Measurements from ENCODE around the gene DUSP22.
A peak's percentile ranks its signal among the peaks of the same experiment; 100 is the strongest.
"Not testable (repeated sequence)": the region's sequence is repeated elsewhere in the genome, so short reads cannot be mapped to it uniquely, and the experiment has no call there.

DUSP22 gene

GRCh38 chr6:280775-281468 lies 11.4 kb upstream of the DUSP22 start:
- DNase-seq (ENCODE audit: low spot score): no peak

GRCh38 chr6:281469-282103 lies 10.7 kb upstream of the DUSP22 start:
- no peak for DNase-seq (ENCODE audit: low spot score)

- no peak for DNase-seq (ENCODE audit: low spot score)
Measured at GRCh38 chr6:282177-282866, 10.0 kb upstream of the DUSP22 start.

GRCh38 chr6:282867-283416 lies 9.3 kb upstream of the DUSP22 start:
- DNase-seq (ENCODE audit: low spot score): no peak

GRCh38 chr6:284486-284885 lies 7.8 kb upstream of the DUSP22 start:
- DNase-seq (ENCODE audit: low spot score): no peak

- no peak for DNase-seq (ENCODE audit: low spot score)
Measured at GRCh38 chr6:285030-285771, 7.1 kb upstream of the DUSP22 start.

GRCh38 chr6:285902-286301 lies 6.4 kb upstream of the DUSP22 start:
- not testable (repeated sequence) for DNase-seq (ENCODE audit: low spot score)

GRCh38 chr6:286681-287488 lies 5.4 kb upstream of the DUSP22 start:
- no peak for DNase-seq (ENCODE audit: low spot score)

GRCh38 chr6:287489-287860 lies 4.8 kb upstream of the DUSP22 start:
- DNase-seq (ENCODE audit: low spot score): no peak

- DNase-seq (ENCODE audit: low spot score): no peak
Measured at GRCh38 chr6:288866-289265, 3.4 kb upstream of the DUSP22 start.

GRCh38 chr6:290111-290922 lies 2.0 kb upstream of the DUSP22 start:
- no peak for DNase-seq (ENCODE audit: low spot score)

GRCh38 chr6:291204-291696 lies 1.0 kb upstream of the DUSP22 start:
- no peak for DNase-seq (ENCODE audit: low spot score)

- DNase-seq (ENCODE audit: low spot score): peak; percentile 79
Measured at GRCh38 chr6:292506-293192, 362 bp downstream of the DUSP22 start.

GRCh38 chr6:293193-294174 lies 1.2 kb downstream of the DUSP22 start:
- peak; percentile 81 for DNase-seq (ENCODE audit: low spot score)

- DNase-seq (ENCODE audit: low spot score): no peak
Measured at GRCh38 chr6:294656-295565, 2.6 kb downstream of the DUSP22 start.

- peak; percentile 89 for DNase-seq (ENCODE audit: low spot score)
Measured at GRCh38 chr6:296151-297122, 4.2 kb downstream of the DUSP22 start.

Data from globus pallidus (tissue), 1 donor.